GM18909 (cell line): Measurements from ENCODE around the gene ASIP.
"Not testable (repeated sequence)": the region's sequence is repeated elsewhere in the genome, so short reads cannot be mapped to it uniquely, and the experiment has no call there.

Source experiments
- ATAC-seq: cut with Tn5 transposase; IDR thresholded peaks from one replicate; pipeline ENCODE4 v1.9.1; 2021; ENCODE audit warnings: mild to moderate bottlenecking; ENCODE audit not compliant: unreplicated experiment, poor library complexity

The ASIP gene

GRCh38 chr20:34240693-34241615 is at the start of gene ASIP:
Gene ASIP, plus strand, starts transcription at chr20:34241423. Its CDS starts 18,952 bp downstream, at chr20:34260375.
- no peak for ATAC-seq

GRCh38 chr20:34193051-34193450 is 48.2 kb upstream of the ASIP start:
- no peak for ATAC-seq

GRCh38 chr20:34199183-34199582 is 42.0 kb upstream of the ASIP start:
- ATAC-seq, result no peak

GRCh38 chr20:34200023-34200422 is 41.2 kb upstream of the ASIP start:
- ATAC-seq, result no peak

GRCh38 chr20:34201531-34201930 is 39.7 kb upstream of the ASIP start:
- ATAC-seq, result no peak

- not testable (repeated sequence) for ATAC-seq
Observed at GRCh38 chr20:34205172-34205880, 35.9 kb upstream of the ASIP start.

GRCh38 chr20:34209111-34209510 is 32.1 kb upstream of the ASIP start:
- no peak for ATAC-seq

GRCh38 chr20:34210271-34210670 is 31.0 kb upstream of the ASIP start:
- no peak for ATAC-seq

- ATAC-seq, result no peak
Observed at GRCh38 chr20:34211591-34211990, 29.6 kb upstream of the ASIP start.

GRCh38 chr20:34213213-34213612 is 28.0 kb upstream of the ASIP start:
- no peak for ATAC-seq

- ATAC-seq, result no peak
Observed at GRCh38 chr20:34215711-34216381, 25.4 kb upstream of the ASIP start.

GRCh38 chr20:34216382-34216742 is 24.9 kb upstream of the ASIP start:
- no peak for ATAC-seq

GRCh38 chr20:34220561-34220960 is 20.7 kb upstream of the ASIP start:
- ATAC-seq, result no peak

- ATAC-seq, result no peak
Observed at GRCh38 chr20:34222208-34222607, 19.0 kb upstream of the ASIP start.

- not testable (repeated sequence) for ATAC-seq
Observed at GRCh38 chr20:34224251-34224650, 17.0 kb upstream of the ASIP start.

GRCh38 chr20:34231634-34232033 is 9.6 kb upstream of the ASIP start:
- ATAC-seq, result no peak

GRCh38 chr20:34232494-34233087 is 8.6 kb upstream of the ASIP start:
- no peak for ATAC-seq

GRCh38 chr20:34233687-34234086 is 7.5 kb upstream of the ASIP start:
- ATAC-seq, result no peak

- no peak for ATAC-seq
Observed at GRCh38 chr20:34235875-34236274, 5.3 kb upstream of the ASIP start.

GRCh38 chr20:34237942-34238341 is 3.3 kb upstream of the ASIP start:
- ATAC-seq, result no peak

GRCh38 chr20:34240121-34240520 is 1.1 kb upstream of the ASIP start:
- no peak for ATAC-seq
